T-helper 17 cell (primary cell): Measurements from ENCODE around the gene ZNRF4. TPM values are rescaled to one million over a fixed set of nuclear protein-coding genes. Genes with fewer than 3 reads are reported as not detected.

Experiments used
- ATAC-seq: fragments of 150-1000 bp; cut with Tn5 transposase; 2 replicates; pipeline ENCODE4 v1.10.0; 2021; ENCODE audit warnings: mild to moderate bottlenecking, moderate library complexity
- DNase-seq, 3 donors: peaks; one replicate each; pipeline versions ENCODE4 v3.0.0 to v3.0.0-alpha.2; 2020 to 2021
- H3K9me3 ChIP-seq: one replicate; pipeline ENCODE4 v1.7.0; 2013; ENCODE audit warnings: low read length, mild to moderate bottlenecking; ENCODE audit not compliant: control insufficient read depth, poor library complexity, severe bottlenecking
- H3K27ac Mint-ChIP-seq: one replicate; pipeline ENCODE4 v1.8.0; 2022; ENCODE audit warnings: mild to moderate bottlenecking, moderate library complexity, mixed read lengths
- H3K27me3 Mint-ChIP-seq: one replicate; pipeline ENCODE4 v1.8.0; 2022; ENCODE audit warnings: mixed read lengths
- H3K36me3 Mint-ChIP-seq: one replicate; pipeline ENCODE4 v1.8.0; 2022; ENCODE audit warnings: low read depth, mixed read lengths
- H3K4me1 Mint-ChIP-seq: one replicate; pipeline ENCODE4 v1.8.0; 2022; ENCODE audit warnings: mild to moderate bottlenecking, mixed read lengths
- H3K4me3 Mint-ChIP-seq: one replicate; pipeline ENCODE4 v1.8.0; 2022; ENCODE audit warnings: mild to moderate bottlenecking, moderate library complexity, mixed read lengths
- total RNA-seq, 4 donors: library from RNA in 2 of 4; stranded (reverse) in 2 of 4; gene quantifications; one replicate each; pipeline ENCODE4 v1.2.3 and lab custom pipeline; 2022 to 2026

The ZNRF4 gene
- total RNA-seq, 2 donors from 2014 or later, result not detected

GRCh38 chr19:5466814-5467291 is 11.6 kb downstream of the ZNRF4 start:
- peaks cover 2% of the 10 kb centered on the region for H3K4me1 Mint-ChIP-seq
- H3K27me3 Mint-ChIP-seq, result peaks cover 26% of the 10 kb centered on the region
- H3K4me3 Mint-ChIP-seq, result no peak overlapping the region

GRCh38 chr19:5470264-5470671 is 15.1 kb downstream of the ZNRF4 start:
- no peak overlapping the region for H3K27ac Mint-ChIP-seq
- peaks cover 5% of the 10 kb centered on the region for H3K36me3 Mint-ChIP-seq
- H3K4me3 Mint-ChIP-seq, result no peak overlapping the region
- DNase-seq (no peak), ATAC-seq (no peak)
- no peaks in the 10 kb centered on the region for H3K9me3 ChIP-seq
- H3K27me3 Mint-ChIP-seq, result peaks cover 32% of the 10 kb centered on the region
- peaks cover 2% of the 10 kb centered on the region for H3K4me1 Mint-ChIP-seq

More at GRCh38 chr19:5466814-5467291, 11.6 kb downstream of the ZNRF4 start:
- Mint-ChIP-seq H3K36me3 (peaks cover 4% of the 10 kb centered on the region), H3K27ac (no peak overlapping the region)
- no peaks in the 10 kb centered on the region for H3K9me3 ChIP-seq
- ATAC-seq (no peak), DNase-seq (no peak)

GRCh38 chr19:5472286-5472685 is 17.1 kb downstream of the ZNRF4 start:
- H3K4me3 Mint-ChIP-seq, result no peak overlapping the region

GRCh38 chr19:5473646-5474045 is 18.4 kb downstream of the ZNRF4 start:
- peaks cover 26% of the 10 kb centered on the region for H3K27me3 Mint-ChIP-seq
- ATAC-seq, result no peak
- DNase-seq, result no peak
- peaks cover 3% of the 10 kb centered on the region for H3K36me3 Mint-ChIP-seq
- no peak overlapping the region for H3K4me3 Mint-ChIP-seq
- peaks cover 2% of the 10 kb centered on the region for H3K4me1 Mint-ChIP-seq
- no peaks in the 10 kb centered on the region for H3K9me3 ChIP-seq
- H3K27ac Mint-ChIP-seq, result no peak overlapping the region

More at GRCh38 chr19:5472286-5472685, 17.1 kb downstream of the ZNRF4 start:
- no peak overlapping the region for H3K27ac Mint-ChIP-seq
- DNase-seq, result no peak
- H3K27me3 Mint-ChIP-seq, result peaks cover 21% of the 10 kb centered on the region
- no peak for ATAC-seq
- H3K9me3 ChIP-seq, result no peaks in the 10 kb centered on the region
- peaks cover 3% of the 10 kb centered on the region for H3K36me3 Mint-ChIP-seq
- peaks cover 2% of the 10 kb centered on the region for H3K4me1 Mint-ChIP-seq

GRCh38 chr19:5477451-5478215 is 22.4 kb downstream of the ZNRF4 start:
- Mint-ChIP-seq H3K27ac (no peak overlapping the region), H3K4me1 (no peaks in the 10 kb centered on the region), H3K36me3 (peaks cover 4% of the 10 kb centered on the region), H3K27me3 (peaks cover 41% of the 10 kb centered on the region), H3K4me3 (no peak overlapping the region)
- DNase-seq, result no peak
- peaks cover 2% of the 10 kb centered on the region for H3K9me3 ChIP-seq
- no peak for ATAC-seq

- ATAC-seq (no peak), DNase-seq (no peak)
- Mint-ChIP-seq H3K27me3 (peaks cover 44% of the 10 kb centered on the region), H3K36me3 (peaks cover 6% of the 10 kb centered on the region), H3K4me1 (no peaks in the 10 kb centered on the region), H3K27ac (no peak overlapping the region), H3K4me3 (no peak overlapping the region)
- H3K9me3 ChIP-seq, result peaks cover 2% of the 10 kb centered on the region
Measured at GRCh38 chr19:5478241-5478924, 23.2 kb downstream of the ZNRF4 start.

GRCh38 chr19:5478925-5479588 is 23.8 kb downstream of the ZNRF4 start:
- peaks cover 38% of the 10 kb centered on the region for H3K27me3 Mint-ChIP-seq
- H3K4me3 Mint-ChIP-seq, result no peak overlapping the region
- no peak overlapping the region for H3K27ac Mint-ChIP-seq
- DNase-seq (no peak), ATAC-seq (no peak)
- no peaks in the 10 kb centered on the region for H3K4me1 Mint-ChIP-seq
- peaks cover 6% of the 10 kb centered on the region for H3K36me3 Mint-ChIP-seq
- peaks cover 2% of the 10 kb centered on the region for H3K9me3 ChIP-seq

- H3K9me3 ChIP-seq, result peaks cover 2% of the 10 kb centered on the region
- Mint-ChIP-seq H3K4me1 (no peaks in the 10 kb centered on the region), H3K27ac (no peak overlapping the region), H3K36me3 (peaks cover 2% of the 10 kb centered on the region), H3K4me3 (no peak overlapping the region), H3K27me3 (peaks cover 35% of the 10 kb centered on the region)
- DNase-seq (no peak), ATAC-seq (no peak)
Measured at GRCh38 chr19:5479958-5480357, 24.7 kb downstream of the ZNRF4 start.

GRCh38 chr19:5480427-5480836 is 25.2 kb downstream of the ZNRF4 start:
- Mint-ChIP-seq H3K4me1 (no peaks in the 10 kb centered on the region), H3K4me3 (no peak overlapping the region), H3K27ac (no peak overlapping the region), H3K27me3 (peaks cover 40% of the 10 kb centered on the region), H3K36me3 (peaks cover 2% of the 10 kb centered on the region)
- peaks cover 2% of the 10 kb centered on the region for H3K9me3 ChIP-seq
- peak in 1 of 3 donors; percentile 10 for DNase-seq
- ATAC-seq, result no peak

- DNase-seq, result no peak
- H3K36me3 Mint-ChIP-seq, result peaks cover 2% of the 10 kb centered on the region
- no peaks in the 10 kb centered on the region for H3K4me1 Mint-ChIP-seq
- H3K27me3 Mint-ChIP-seq, result peaks cover 49% of the 10 kb centered on the region
- no peak overlapping the region for H3K27ac Mint-ChIP-seq
- H3K9me3 ChIP-seq, result peaks cover 2% of the 10 kb centered on the region
- ATAC-seq, result no peak
- H3K4me3 Mint-ChIP-seq, result no peak overlapping the region
Measured at GRCh38 chr19:5481957-5482356, 26.7 kb downstream of the ZNRF4 start.

- Mint-ChIP-seq H3K27ac (no peak overlapping the region), H3K36me3 (peaks cover 2% of the 10 kb centered on the region), H3K4me1 (peaks cover 4% of the 10 kb centered on the region), H3K27me3 (peaks cover 48% of the 10 kb centered on the region), H3K4me3 (no peak overlapping the region)
- peaks cover 2% of the 10 kb centered on the region for H3K9me3 ChIP-seq
- no peak for ATAC-seq
- no peak for DNase-seq
Measured at GRCh38 chr19:5484398-5485285, 29.4 kb downstream of the ZNRF4 start.

- H3K9me3 ChIP-seq, result peaks cover 2% of the 10 kb centered on the region
- ATAC-seq, result no peak
- H3K36me3 Mint-ChIP-seq, result peaks cover 2% of the 10 kb centered on the region
- no peak for DNase-seq
- no peak overlapping the region for H3K4me3 Mint-ChIP-seq
- H3K27ac Mint-ChIP-seq, result no peak overlapping the region
- peaks cover 4% of the 10 kb centered on the region for H3K4me1 Mint-ChIP-seq
- H3K27me3 Mint-ChIP-seq, result peaks cover 49% of the 10 kb centered on the region
Measured at GRCh38 chr19:5485286-5485636, 30.0 kb downstream of the ZNRF4 start.
